BE2C (cell line): ENCODE measurements around the gene ATF6.

Experiments
- DNase-seq: peaks from one replicate; pipeline ENCODE4 v3.0.0-alpha.2; 2020
- H3K27me3 ChIP-seq: fragments of 250-450 bp; sonication (Bioruptor Pico); 2 replicates; pipeline ENCODE4 v1.5.1; 2020; ENCODE audit warnings: mild to moderate bottlenecking
- H3K36me3 ChIP-seq: fragments of 250-450 bp; sonication (Bioruptor Pico); 2 replicates; pipeline ENCODE4 v1.5.1; 2020; ENCODE audit warnings: mild to moderate bottlenecking
- H3K4me1 ChIP-seq: fragments of 250-450 bp; sonication (Bioruptor Pico); 2 replicates; pipeline ENCODE4 v1.5.1; 2020
- H3K4me3 ChIP-seq: 2 replicates; pipeline ENCODE4 v1.5.1; 2011; ENCODE audit warnings: low read depth, low read length
- H3K9me3 ChIP-seq: fragments of 250-450 bp; sonication (Bioruptor Pico); 2 replicates; pipeline ENCODE4 v1.5.1; 2020
- TF ChIP-seq, protein P1 (sequence below): IDR thresholded peaks from 2 replicates; pipeline ENCODE4 v1.5.1; 2012; ENCODE audit warnings: mild to moderate bottlenecking, low read depth, low read length

Gene ATF6

DNA sequence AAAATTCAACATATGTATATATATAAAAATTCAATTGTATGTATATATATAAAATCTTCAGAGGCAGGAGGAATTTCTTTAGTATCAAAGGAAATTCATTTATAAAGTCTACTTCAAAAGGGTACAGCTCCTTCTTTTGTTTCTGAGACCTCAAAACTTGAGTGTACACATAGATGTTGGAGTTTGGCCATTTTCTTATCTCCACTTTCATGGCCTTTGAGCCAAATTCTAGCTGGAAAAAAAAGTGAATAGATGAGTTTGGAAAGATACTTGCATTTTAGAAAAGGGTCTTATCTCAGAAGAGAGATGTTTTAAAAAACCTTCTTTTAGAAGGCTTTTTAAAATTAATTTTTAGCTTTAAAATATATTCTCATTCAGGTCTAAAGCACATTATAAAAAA, 103.2 kb downstream of the ATF6 start:
- H3K27me3 ChIP-seq = no peaks in the 10 kb centered on the region
- no peaks in the 10 kb centered on the region for H3K36me3 ChIP-seq
- TF ChIP-seq, protein P1, sequence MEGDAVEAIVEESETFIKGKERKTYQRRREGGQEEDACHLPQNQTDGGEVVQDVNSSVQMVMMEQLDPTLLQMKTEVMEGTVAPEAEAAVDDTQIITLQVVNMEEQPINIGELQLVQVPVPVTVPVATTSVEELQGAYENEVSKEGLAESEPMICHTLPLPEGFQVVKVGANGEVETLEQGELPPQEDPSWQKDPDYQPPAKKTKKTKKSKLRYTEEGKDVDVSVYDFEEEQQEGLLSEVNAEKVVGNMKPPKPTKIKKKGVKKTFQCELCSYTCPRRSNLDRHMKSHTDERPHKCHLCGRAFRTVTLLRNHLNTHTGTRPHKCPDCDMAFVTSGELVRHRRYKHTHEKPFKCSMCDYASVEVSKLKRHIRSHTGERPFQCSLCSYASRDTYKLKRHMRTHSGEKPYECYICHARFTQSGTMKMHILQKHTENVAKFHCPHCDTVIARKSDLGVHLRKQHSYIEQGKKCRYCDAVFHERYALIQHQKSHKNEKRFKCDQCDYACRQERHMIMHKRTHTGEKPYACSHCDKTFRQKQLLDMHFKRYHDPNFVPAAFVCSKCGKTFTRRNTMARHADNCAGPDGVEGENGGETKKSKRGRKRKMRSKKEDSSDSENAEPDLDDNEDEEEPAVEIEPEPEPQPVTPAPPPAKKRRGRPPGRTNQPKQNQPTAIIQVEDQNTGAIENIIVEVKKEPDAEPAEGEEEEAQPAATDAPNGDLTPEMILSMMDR = no peak
- no peak overlapping the region for H3K4me3 ChIP-seq
- H3K4me1 ChIP-seq = no peaks in the 10 kb centered on the region
- no peaks in the 10 kb centered on the region; the same call in 1 of the 2 replicates for H3K9me3 ChIP-seq
- no peak for DNase-seq

GRCh38 chr1:161872506-161872905, 106.4 kb downstream of the ATF6 start:
- H3K4me3 ChIP-seq = no peak overlapping the region
- no peaks in the 10 kb centered on the region for H3K4me1 ChIP-seq
- no peaks in the 10 kb centered on the region for H3K9me3 ChIP-seq
- DNase-seq = no peak
- TF ChIP-seq, protein P1 = no peak
- no peaks in the 10 kb centered on the region for H3K36me3 ChIP-seq
- H3K27me3 ChIP-seq = no peaks in the 10 kb centered on the region

GRCh38 chr1:161879261-161879660, 113.1 kb downstream of the ATF6 start:
- Histone ChIP-seq H3K9me3 (no peaks in the 10 kb centered on the region), H3K27me3 (no peaks in the 10 kb centered on the region), H3K4me1 (no peaks in the 10 kb centered on the region; the same call in 1 of the 2 replicates), H3K36me3 (no peaks in the 10 kb centered on the region), H3K4me3 (no peak overlapping the region)
- TF ChIP-seq, protein P1 = no peak
- no peak for DNase-seq

DNA sequence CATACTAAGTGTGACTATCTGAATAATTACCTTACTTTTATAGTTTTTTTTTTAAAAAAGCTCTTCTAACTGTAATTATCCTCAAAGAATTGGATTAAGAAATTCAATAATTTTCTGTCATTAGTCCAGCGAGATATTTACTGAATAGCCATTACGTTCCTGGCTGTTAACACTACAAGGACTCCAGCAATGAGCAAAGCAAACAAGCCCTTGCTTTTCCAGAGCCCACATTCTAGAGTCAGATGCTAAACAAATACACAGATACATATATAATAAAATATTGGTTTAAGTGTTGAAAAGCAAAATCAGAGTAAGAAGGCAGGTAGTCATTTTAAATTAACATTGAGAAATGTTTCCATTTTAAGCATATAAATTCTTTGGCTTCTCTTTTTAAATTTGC, 118.4 kb downstream of the ATF6 start:
- no peaks in the 10 kb centered on the region; the same call in 1 of the 2 replicates for H3K4me1 ChIP-seq
- peaks cover 5% of the 10 kb centered on the region; the same call in 1 of the 2 replicates for H3K36me3 ChIP-seq
- H3K4me3 ChIP-seq = no peak overlapping the region
- TF ChIP-seq, protein P1 = no peak
- no peaks in the 10 kb centered on the region for H3K9me3 ChIP-seq
- H3K27me3 ChIP-seq = no peaks in the 10 kb centered on the region
- DNase-seq = no peak

- TF ChIP-seq, protein P1 = no peak
- peaks cover 5% of the 10 kb centered on the region; the same call in 1 of the 2 replicates for H3K36me3 ChIP-seq
- H3K4me3 ChIP-seq = no peak overlapping the region
- H3K9me3 ChIP-seq = no peaks in the 10 kb centered on the region
- no peaks in the 10 kb centered on the region for H3K27me3 ChIP-seq
- no peak for DNase-seq
- H3K4me1 ChIP-seq = no peaks in the 10 kb centered on the region; the same call in 1 of the 2 replicates
Measured at GRCh38 chr1:161885003-161885402, 118.9 kb downstream of the ATF6 start.

DNA sequence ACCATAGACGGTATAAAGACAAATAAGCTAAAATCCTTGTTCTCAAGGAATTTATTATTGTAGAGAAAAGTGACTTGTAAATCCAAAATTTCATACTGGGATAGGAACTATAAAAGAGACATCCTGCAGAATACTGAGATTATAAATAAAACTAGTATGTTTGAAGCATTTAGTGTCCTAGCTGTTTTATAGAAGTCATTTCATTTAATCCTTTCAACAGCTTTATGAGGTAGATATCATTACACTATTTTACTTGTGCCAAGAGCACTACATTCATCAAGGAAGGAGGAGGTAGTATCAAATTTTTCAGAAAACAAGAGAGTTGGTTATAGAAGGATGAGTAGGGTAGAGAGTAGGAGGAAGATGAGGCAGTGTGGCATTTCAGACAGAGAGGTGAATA, 119.6 kb downstream of the ATF6 start:
- Histone ChIP-seq H3K4me1 (no peaks in the 10 kb centered on the region; the same call in 1 of the 2 replicates), H3K4me3 (no peak overlapping the region), H3K36me3 (peaks cover 5% of the 10 kb centered on the region; the same call in 1 of the 2 replicates), H3K9me3 (no peaks in the 10 kb centered on the region), H3K27me3 (no peaks in the 10 kb centered on the region)
- no peak for DNase-seq
- TF ChIP-seq, protein P1 = no peak
